ENCODE data around the gene ABCB8. TPM values are rescaled to one million over a fixed set of nuclear protein-coding genes. Genes with fewer than 3 reads are reported as not detected.

The ABCB8 gene
- total and polyA plus RNA-seq, 2 of the 8 experiments (the other 6 are each of a cell fraction or from before 2014, with no cell fraction given), result 17.7 to 27.0 TPM

GRCh38 chr7:151035026-151035717, 6.9 kb downstream of the ABCB8 start:
- Histone ChIP-seq H3K4me2 (ENCODE audit: insufficient read depth in 1 of 2, low read depth in 2 of 2, low read length in 2 of 2) (no peak overlapping the region), H3K36me3 (ENCODE audit: control insufficient read depth in 2 of 4, insufficient read depth in 4 of 4, low read length in 3 of 4) (peaks cover 0 to 2% (median 0%) of the 10 kb centered on the region in 4 experiments; a peak in 2 of 8 replicates), H4K91ac (replicated peaks; ENCODE audit: insufficient read length, low read length) (no peak overlapping the region), H3K9me3 (ENCODE audit: insufficient read depth in 2 of 2, low read depth in 1 of 2, low read length in 1 of 2) (no peaks in the 10 kb centered on the region), H2AFZ (ENCODE audit: low read length) (no peak overlapping the region), H2BK120ac (replicated peaks; ENCODE audit: low read depth, low read length) (no peak overlapping the region), H2AK5ac (ENCODE audit: low read depth, low read length) (no peak overlapping the region), H3K27ac (ENCODE audit: low read depth, low read length) (no peak overlapping the region), H2BK15ac (ENCODE audit: low read length) (no peak overlapping the region), H3K56ac (replicated peaks; ENCODE audit: insufficient read length, low read depth, low read length) (no peak overlapping the region), H2BK20ac (ENCODE audit: low read length) (no peak overlapping the region), H2BK5ac (ENCODE audit: low read depth, low read length) (no peak overlapping the region), H4K5ac (ENCODE audit: insufficient read length, low read depth, low read length) (no peak overlapping the region), H3K27me3 (replicated peaks in 1 of 4; ENCODE audit: control insufficient read depth in 3 of 4, extremely low read depth in 1 of 4, insufficient read depth in 3 of 4, low read length in 3 of 4) (no peaks in the 10 kb centered on the region), H3K79me2 (ENCODE audit: control insufficient read depth in 1 of 2, insufficient read depth in 2 of 2, low read length in 2 of 2) (no peaks in the 10 kb centered on the region), H3K9ac (replicated peaks in 1 of 4; ENCODE audit: extremely low read depth in 1 of 4, low read depth in 3 of 4, low read length in 3 of 4) (no peak overlapping the region), H3K23ac (ENCODE audit: insufficient read length) (no peak overlapping the region), H3K4me3 (ENCODE audit: extremely low read depth in 1 of 4, insufficient read depth in 2 of 4, low read depth in 3 of 4, low read length in 4 of 4) (no peak overlapping the region), H3K14ac (ENCODE audit: insufficient read length) (no peak overlapping the region), H4K20me1 (replicated peaks in 1 of 2; ENCODE audit: control insufficient read depth in 1 of 2, insufficient read depth in 2 of 2, low read length in 2 of 2) (peaks cover 0 to 4% of the 10 kb centered on the region in 2 experiments), H4K8ac (ENCODE audit: extremely low read depth, insufficient read depth, low read length) (0 out of 2 replicates have a peak overlapping the region, but pooled peaks have one; percentile 5), H3K79me1 (ENCODE audit: low read depth, low read length) (no peaks in the 10 kb centered on the region; the same call in 1 of the 2 replicates), H2BK12ac (ENCODE audit: low read depth, low read length) (no peak overlapping the region), H3K4me1 (replicated peaks in 1 of 4; ENCODE audit: control insufficient read depth in 3 of 4, insufficient read depth in 4 of 4, low read length in 3 of 4) (no peaks in the 10 kb centered on the region), H3K18ac (ENCODE audit: extremely low read depth, low read length) (no peak overlapping the region), H3K4ac (replicated peaks; ENCODE audit: insufficient read length, low read depth, low read length) (no peak overlapping the region), H3K23me2 (ENCODE audit: low read depth, low read length) (no peaks in the 10 kb centered on the region)
- FAIRE-seq (no peak), DNase-seq (ENCODE audit: low read depth in 1 of 2, low spot score in 2 of 2) (no peak)
- WGBS, 2 experiments (ENCODE audit: extremely low coverage in 1 of 2, insufficient coverage in 1 of 2, insufficient read length in 1 of 2, insufficient replicate concordance in 2 of 2, low coverage in 1 of 2, low lambda C conversion rate in 2 of 2, missing lambda C conversion rate in 1 of 2), result 95% methylated on average over 19 of the region's 21 CpGs; no CpG with 5 or more reads in 1 of the 2 experiments
- ChIA-PET POLR2A (ENCODE audit: partially characterized antibody) (no interaction called here), CTCF (ENCODE audit: partially characterized antibody) (interaction anchor here (0.8 to 5.4 kb wide), 8 partner anchors 15 to 73 kb away, joined by 3 to 33 read pairs (median 4); partner anchors contain the start of gene CDK5)
- TF ChIP-seq SP2 (IDR thresholded peaks at IDR 0.05; ENCODE audit: low read length), result no peak
- TF ChIP-seq BRCA1 (IDR thresholded peaks at IDR 0.05; ENCODE audit: low read depth, low read length), result no peak
- no peak for TF ChIP-seq TAF1 (IDR thresholded peaks at IDR 0.05; ENCODE audit: low read depth, low read length)
- TF ChIP-seq CBX5 (IDR thresholded peaks at IDR 0.05; ENCODE audit: low read depth, low read length), result no peak
- no peak for TF ChIP-seq CHD1 (IDR thresholded peaks at IDR 0.05; ENCODE audit: low read depth, low read length)
- TF ChIP-seq GABPA (IDR thresholded peaks at IDR 0.05; ENCODE audit: borderline replicate concordance, insufficient read depth, low read length), result no peak
- TF ChIP-seq JUN (IDR thresholded peaks at IDR 0.05; ENCODE audit: low read depth, low read length), result no peak
- no peak for TF ChIP-seq SAP30 (IDR thresholded peaks at IDR 0.05; ENCODE audit: insufficient read depth, insufficient replicate concordance, low read length)
- no peak for TF ChIP-seq EGR1 (IDR thresholded peaks at IDR 0.05; ENCODE audit: borderline replicate concordance, low read depth, low read length)
- no peak for TF ChIP-seq JUND (IDR thresholded peaks at IDR 0.05; ENCODE audit: low read length)
- no peak for TF ChIP-seq ZNF274 (IDR thresholded peaks at IDR 0.05; ENCODE audit: borderline replicate concordance, extremely low read depth, low read length)
